Measurements from ENCODE around the gene IL1RL2. TPM values are rescaled to one million over a fixed set of nuclear protein-coding genes. Genes with fewer than 3 reads are reported as not detected.

The IL1RL2 gene
- total RNA-seq, 4 donors from 2014 or later: 12.7 to 21.9 (median 18.5) TPM

- DNase-seq (ENCODE audit: low spot score in 2 of 2): no peak
- TF ChIP-seq POLR2A (IDR thresholded peaks at IDR 0.05) (no peak), CTCF (IDR thresholded peaks at IDR 0.05) (no peak)
- no peak overlapping the region for H3K4me3 ChIP-seq (ENCODE audit: low read depth, poor library complexity, severe bottlenecking)
- intact Hi-C loops (cut with DNase I; ENCODE audit: low total_unique reads): no loop called here
- WGBS, 2 donors: 81 to 90% methylated on average over 4 of the region's 4 CpGs
These were observed 81.8 kb downstream of the IL1RL2 start for GRCh38 chr2:102268510-102269199.

- intact Hi-C loops (cut with DNase I; ENCODE audit: low total_unique reads): no loop called here
- TF ChIP-seq POLR2A (IDR thresholded peaks at IDR 0.05) (no peak), CTCF (IDR thresholded peaks at IDR 0.05) (no peak)
- no peak overlapping the region for H3K4me3 ChIP-seq (ENCODE audit: low read depth, poor library complexity, severe bottlenecking)
- no peak for DNase-seq (ENCODE audit: low spot score in 2 of 2)
- WGBS, 2 donors: 74 to 84% methylated on average over 4 of the region's 4 CpGs
These were observed 82.3 kb downstream of the IL1RL2 start for GRCh38 chr2:102269200-102269524.

- intact Hi-C loops (cut with DNase I; ENCODE audit: low total_unique reads): no loop called here
- H3K4me3 ChIP-seq (ENCODE audit: low read depth, poor library complexity, severe bottlenecking): no peak overlapping the region
- DNase-seq (ENCODE audit: low spot score in 2 of 2): no peak
- TF ChIP-seq CTCF (IDR thresholded peaks at IDR 0.05) (no peak), POLR2A (IDR thresholded peaks at IDR 0.05) (no peak)
- WGBS, 2 donors: 69 to 73% methylated on average over 5 of the region's 5 CpGs
These were observed 85.0 kb downstream of the IL1RL2 start for GRCh38 chr2:102271844-102272243.

GRCh38 chr2:102273619-102274211, 86.9 kb downstream of the IL1RL2 start:
- TF ChIP-seq CTCF (IDR thresholded peaks at IDR 0.05) (no peak), POLR2A (IDR thresholded peaks at IDR 0.05) (no peak)
- WGBS, 2 donors: 63 to 68% methylated on average over 6 of the region's 6 CpGs
- no peak overlapping the region for H3K4me3 ChIP-seq (ENCODE audit: low read depth, poor library complexity, severe bottlenecking)
- intact Hi-C loops (cut with DNase I; ENCODE audit: low total_unique reads): no loop called here
- DNase-seq (ENCODE audit: low spot score in 2 of 2): peak in 1 of 2 donors; percentile 31

- no peak overlapping the region for H3K4me3 ChIP-seq (ENCODE audit: low read depth, poor library complexity, severe bottlenecking)
- intact Hi-C loops (cut with DNase I; ENCODE audit: low total_unique reads): no loop called here
- DNase-seq (ENCODE audit: low spot score in 2 of 2): no peak
- TF ChIP-seq CTCF (IDR thresholded peaks at IDR 0.05) (no peak), POLR2A (IDR thresholded peaks at IDR 0.05) (no peak)
- WGBS, 2 donors: 93 to 94% methylated on average over 2 of the region's 2 CpGs
These were observed 89.9 kb downstream of the IL1RL2 start for GRCh38 chr2:102276549-102277201.

Measured in lower leg skin (tissue), 4 donors.